Panc1 (cell line): Measurements from ENCODE around the gene PDE11A. TPM values are rescaled to one million over a fixed set of nuclear protein-coding genes. Genes with fewer than 3 reads are reported as not detected.

Experiments
- ATAC-seq: fragments of 200-7000 bp; cut with Tn5 transposase; 2 replicates; pipeline ENCODE4 v1.9.1; 2020; ENCODE audit warnings: mild to moderate bottlenecking, moderate library complexity
- BruUV-seq: library from RNA; stranded (reverse); fragments of 400-500 nt; replicated peaks from 2 replicates; lab custom pipeline; 2021; lab: Mats Ljungman, UMichigan
- CTCF ChIA-PET: fragments of 300-600 bp; sonication (Branson Sonifier 250); formaldehyde crosslinking; loops from one replicate; lab custom pipeline; 2022; ENCODE audit warnings: antibody characterized with exemption; lab: Charles Lee
- POLR2A ChIA-PET: fragments of 300-600 bp; sonication (Branson Sonifier 250); formaldehyde crosslinking; loops from one replicate; lab custom pipeline; 2022; ENCODE audit warnings: antibody characterized with exemption; lab: Charles Lee
- DNase-seq: peaks from one replicate; pipeline ENCODE4 v3.0.0-alpha.2; 2010; ENCODE audit warnings: low read depth, low spot score
- H3K27ac ChIP-seq: 2 replicates; pipeline ENCODE4 v1.5.1; 2011; ENCODE audit warnings: mild to moderate bottlenecking, low read length, inconsistent platforms
- H3K27me3 ChIP-seq: fragments of 200-500 bp; sonication (Bioruptor generic); 2 replicates; pipeline ENCODE4 v1.6.0; 2014; ENCODE audit warnings: low read length, inconsistent platforms; ENCODE audit not compliant: control insufficient read depth, insufficient read depth
- H3K36me3 ChIP-seq: fragments of 200-500 bp; sonication (Bioruptor generic); 2 replicates; pipeline ENCODE4 v1.5.1; 2014; ENCODE audit warnings: inconsistent platforms, mild to moderate bottlenecking, low read length, moderate library complexity; ENCODE audit not compliant: control insufficient read depth, insufficient read depth
- H3K4me1 ChIP-seq: 2 replicates; pipeline ENCODE4 v1.5.1; 2011; ENCODE audit warnings: inconsistent platforms, mild to moderate bottlenecking, low read length, moderate library complexity; ENCODE audit not compliant: control insufficient read depth, insufficient read depth
- H3K4me3 ChIP-seq, 2 experiments: 2 replicates each; pipeline ENCODE4 v1.5.1; 2011 to 2012; ENCODE audit warnings: low read depth in 2 of 2, low read length in 2 of 2, mild to moderate bottlenecking in 2 of 2, inconsistent platforms in 1 of 2, moderate library complexity in 1 of 2
- H3K9me3 ChIP-seq: fragments of 200-500 bp; sonication (Bioruptor generic); 2 replicates; pipeline ENCODE4 v1.5.1; 2014; ENCODE audit warnings: low read depth, mild to moderate bottlenecking, inconsistent platforms, low read length, moderate library complexity; ENCODE audit not compliant: control insufficient read depth, insufficient read depth
- CTCF ChIP-seq: fragments of 450-650 bp; IDR thresholded peaks from 2 replicates; pipeline ENCODE4 v1.5.1; 2017; ENCODE audit warnings: mild to moderate bottlenecking
- POLR2AphosphoS5 ChIP-seq: IDR thresholded peaks from 2 replicates; pipeline ENCODE4 v1.6.1; 2012; ENCODE audit warnings: mild to moderate bottlenecking, low read depth, low read length, moderate library complexity
- REST ChIP-seq, 2 experiments: IDR thresholded peaks; 2 replicates each; pipeline ENCODE4 v1.6.1; 2011 to 2012; ENCODE audit warnings: low read depth in 2 of 2, control low read depth in 1 of 2, low read length in 1 of 2, mild to moderate bottlenecking in 1 of 2, moderate library complexity in 1 of 2; ENCODE audit not compliant: insufficient read depth in 1 of 2
- SIN3A ChIP-seq: IDR thresholded peaks from 2 replicates; pipeline ENCODE4 v1.6.1; 2012; ENCODE audit warnings: low read depth, mild to moderate bottlenecking, low read length, moderate library complexity, borderline replicate concordance; ENCODE audit not compliant: insufficient read depth
- TCF7L2 ChIP-seq: IDR thresholded peaks from 2 replicates; pipeline ENCODE4 v1.6.1; 2011; ENCODE audit warnings: mild to moderate bottlenecking, low read depth, low read length, inconsistent platforms
- in situ Hi-C: cut with HindIII; loops from 2 replicates; pipeline ENCODE4 v1.10.0; 2016; ENCODE audit warnings: low sequenced_read_pairs, low pct_unique_long_range_greater_than_20kb
- intact Hi-C: fragments of 100-400 bp; cut with micrococcal nuclease; formaldehyde crosslinking; loops from one replicate; pipeline ENCODE4 v1.10.0; 2022; ENCODE audit not compliant: unreplicated experiment
- total RNA-seq: library from RNA; stranded (reverse); gene quantifications from one replicate; pipeline ENCODE4 v1.2.1, GENCODE V29; 2021; ENCODE audit not compliant: unreplicated experiment

Gene PDE11A
- total RNA-seq, 1 experiment from 2014 or later: not detected

- BruUV-seq: no TSS peak
- H3K4me1 ChIP-seq: no peaks in the 10 kb centered on the region
- no peak for TF ChIP-seq CTCF
- no peak for TF ChIP-seq REST (IDR thresholded peaks at IDR 0.05; ENCODE audit: insufficient read depth in 1 of 2, low read depth in 2 of 2, low read length in 1 of 2)
- TF ChIP-seq SIN3A: no peak
- no peak for DNase-seq
- H3K9me3 ChIP-seq: no peaks in the 10 kb centered on the region
- no peak overlapping the region for H3K27ac ChIP-seq
- in situ Hi-C loops (no loop called here), intact Hi-C loops (no loop called here)
- no peaks in the 10 kb centered on the region for H3K36me3 ChIP-seq
- no peak for ATAC-seq
- no peaks in the 10 kb centered on the region for H3K27me3 ChIP-seq
- CTCF ChIA-PET: no interaction called here
- POLR2A ChIA-PET: no interaction called here
- no peak overlapping the region for H3K4me3 ChIP-seq
Observed at GRCh38 chr2:178008636-178009289, 63.8 kb downstream of the PDE11A start.

GRCh38 chr2:178006710-178007109 is 65.9 kb downstream of the PDE11A start:
- Histone ChIP-seq H3K4me1 (no peaks in the 10 kb centered on the region), H3K36me3 (no peaks in the 10 kb centered on the region), H3K27ac (no peak overlapping the region), H3K27me3 (no peaks in the 10 kb centered on the region), H3K9me3 (no peaks in the 10 kb centered on the region), H3K4me3 (no peak overlapping the region)
- DNase-seq (no peak), ATAC-seq (no peak)
- intact Hi-C loops (no loop called here), in situ Hi-C loops (no loop called here)
- CTCF ChIA-PET: no interaction called here
- POLR2A ChIA-PET: no interaction called here
- no peak for TF ChIP-seq SIN3A
- TF ChIP-seq POLR2AphosphoS5: no peak
- BruUV-seq: no TSS peak

GRCh38 chr2:178005756-178006155 is 66.8 kb downstream of the PDE11A start:
- H3K4me3 ChIP-seq: no peak overlapping the region
- DNase-seq (no peak), ATAC-seq (no peak)
- H3K36me3 ChIP-seq: no peaks in the 10 kb centered on the region
- ChIA-PET POLR2A (no interaction called here), CTCF (no interaction called here)
- H3K4me1 ChIP-seq: no peaks in the 10 kb centered on the region
- intact Hi-C loops: no loop called here
- TF ChIP-seq REST (IDR thresholded peaks at IDR 0.05; ENCODE audit: insufficient read depth in 1 of 2, low read depth in 2 of 2, low read length in 1 of 2) (no peak), CTCF (no peak), SIN3A (no peak), POLR2AphosphoS5 (no peak), TCF7L2 (no peak)
- in situ Hi-C loops: no loop called here
- BruUV-seq: no TSS peak
- H3K9me3 ChIP-seq: no peaks in the 10 kb centered on the region
- no peak overlapping the region for H3K27ac ChIP-seq
- no peaks in the 10 kb centered on the region for H3K27me3 ChIP-seq
